Mammary epithelial cell (primary cell): ENCODE measurements around the gene IL7R.

Source experiments
- CTCF ChIP-seq, 2 donors: IDR thresholded peaks in 1 of 2; conservative IDR thresholded peaks in 1 of 2; 2 replicates each; pipeline ENCODE4 v1.5.1; 2011 to 2012; ENCODE audit warnings: inconsistent platforms in 2 of 2, low read length in 2 of 2, mild to moderate bottlenecking in 2 of 2, control low read depth in 1 of 2, low read depth in 1 of 2; ENCODE audit not compliant: insufficient read depth in 1 of 2; ENCODE audit errors: extremely low read depth in 1 of 2
- EZH2 ChIP-seq: IDR thresholded peaks from 2 replicates; pipeline ENCODE4 v1.6.1; 2012; ENCODE audit warnings: low read length, inconsistent platforms, borderline replicate concordance

GRCh38 chr5:35853631-35854030 lies 3.1 kb upstream of the IL7R start:
- no peak for TF ChIP-seq CTCF (conservative IDR thresholded peaks at IDR 0.05 in 1 of 2, IDR thresholded peaks at IDR 0.05 in 1 of 2; ENCODE audit: extremely low read depth in 1 of 2, insufficient read depth in 1 of 2, low read depth in 1 of 2, low read length in 2 of 2)
- no peak for TF ChIP-seq EZH2
